GM21367 (cell line): ENCODE measurements around the gene STEEP1.

Experiments
- ATAC-seq: cut with Tn5 transposase; IDR thresholded peaks from one replicate; pipeline ENCODE4 v1.9.1; 2021; ENCODE audit not compliant: unreplicated experiment

STEEP1 gene

GRCh38 chrX:119565107-119565663 lies at the start of gene STEEP1:
Gene STEEP1 (minus strand): TSS chrX:119565409. CDS start chrX:119565355, 54 bp downstream.
- ATAC-seq: peak; percentile 92

GRCh38 chrX:119614776-119615175 lies 49.6 kb upstream of the STEEP1 start:
- ATAC-seq: no peak

- no peak for ATAC-seq
Observed at GRCh38 chrX:119607018-119607389, 41.8 kb upstream of the STEEP1 start.

- ATAC-seq: peak; percentile 78
Observed at GRCh38 chrX:119606280-119607017, 41.2 kb upstream of the STEEP1 start, which contains the start of gene NKRF. Gene NKRF (minus strand): TSS chrX:119606424.

- ATAC-seq: peak; percentile 26
Observed at GRCh38 chrX:119605464-119606279, 40.5 kb upstream of the STEEP1 start.

GRCh38 chrX:119604766-119605463 lies 39.7 kb upstream of the STEEP1 start:
- no peak for ATAC-seq

- no peak for ATAC-seq
Observed at GRCh38 chrX:119602701-119603255, 37.6 kb upstream of the STEEP1 start.

GRCh38 chrX:119589810-119590209 lies 24.6 kb upstream of the STEEP1 start:
- no peak for ATAC-seq

- no peak for ATAC-seq
Observed at GRCh38 chrX:119583431-119584059, 18.3 kb upstream of the STEEP1 start.

GRCh38 chrX:119579414-119579813 lies 14.2 kb upstream of the STEEP1 start:
- ATAC-seq: no peak

GRCh38 chrX:119574394-119575266 lies 9.4 kb upstream of the STEEP1 start, which contains the start of gene UBE2A:
Gene UBE2A (plus strand): TSS chrX:119574563. CDS start chrX:119574712, 149 bp downstream.
- ATAC-seq: peak; percentile 55

GRCh38 chrX:119573840-119574393 lies 8.7 kb upstream of the STEEP1 start:
- ATAC-seq: peak; percentile 81

GRCh38 chrX:119573222-119573621 lies 8.0 kb upstream of the STEEP1 start:
- no peak for ATAC-seq

- ATAC-seq: no peak
Observed at GRCh38 chrX:119570351-119570835, 5.2 kb upstream of the STEEP1 start.

GRCh38 chrX:119552508-119552907 lies 12.7 kb downstream of the STEEP1 start:
- no peak for ATAC-seq

- no peak for ATAC-seq
Observed at GRCh38 chrX:119549327-119550016, 15.7 kb downstream of the STEEP1 start.

GRCh38 chrX:119541188-119541587 lies 24.0 kb downstream of the STEEP1 start:
- ATAC-seq: no peak

GRCh38 chrX:119539872-119540271 lies 25.3 kb downstream of the STEEP1 start:
- no peak for ATAC-seq
